Transverse colon (tissue), 4 donors: ENCODE results near the gene FOXP1. TPM values are rescaled to one million over a fixed set of nuclear protein-coding genes. Genes with fewer than 3 reads are reported as not detected.

Experiments used
- DNase-seq: peaks from one replicate; pipeline ENCODE4 v3.0.0-alpha.2; 2019
- H3K27ac ChIP-seq, 4 donors: fragments of 200-600 bp; sonication (generic); 2 replicates each; pipeline ENCODE4 v1.5.1; 2016 to 2018; ENCODE audit warnings: inconsistent platforms in 4 of 4
- H3K27me3 ChIP-seq: fragments of 200-600 bp; sonication (generic); 2 replicates; pipeline ENCODE4 v1.5.1; 2017; ENCODE audit warnings: inconsistent platforms
- H3K36me3 ChIP-seq, 4 donors: fragments of 200-600 bp; sonication (generic); 2 replicates each; pipeline ENCODE4 v1.5.1; 2017 to 2019; ENCODE audit warnings: inconsistent platforms in 4 of 4
- H3K4me1 ChIP-seq, 4 donors: fragments of 200-600 bp; sonication (generic); 2 replicates each; pipeline ENCODE4 v1.5.1; 2017 to 2020; ENCODE audit warnings: inconsistent platforms in 4 of 4
- H3K4me3 ChIP-seq, 4 donors: fragments of 200-600 bp; sonication (generic); 1 replicate in 1 of 4; 2 replicates in 3 of 4; pipeline versions ENCODE4 v1.5.1 to v1.6.1; 2017 to 2019; ENCODE audit warnings: inconsistent platforms in 4 of 4
- H3K9me3 ChIP-seq, 2 donors: fragments of 200-600 bp; sonication (generic); 2 replicates each; pipeline ENCODE4 v1.5.1; 2017 to 2019; ENCODE audit warnings: inconsistent platforms in 2 of 2
- CTCF ChIP-seq, 5 experiments: fragments of 200-600 bp in 3 of 5; fragments of 450-650 bp in 2 of 5; sonication (generic) in 3 of 5; IDR thresholded peaks; 1 replicate in 2 of 5; 2 replicates in 3 of 5; pipeline ENCODE4 v1.5.1; 2016 to 2017; ENCODE audit warnings: antibody characterized with exemption in 5 of 5, inconsistent platforms in 3 of 5, mild to moderate bottlenecking in 2 of 5, moderate library complexity in 1 of 5
- EP300 ChIP-seq: sonication (generic); formaldehyde crosslinking; IDR thresholded peaks from one replicate; pipeline ENCODE4 v1.6.1; 2017; ENCODE audit warnings: antibody characterized with exemption, low read depth
- POLR2A ChIP-seq: fragments of 450-650 bp; IDR thresholded peaks from one replicate; pipeline ENCODE4 v1.6.1; 2016; ENCODE audit warnings: antibody characterized with exemption, mild to moderate bottlenecking, moderate library complexity
- POLR2AphosphoS5 ChIP-seq, 3 donors: sonication (generic); formaldehyde crosslinking; IDR thresholded peaks; one replicate each; pipeline ENCODE4 v1.6.1; 2016; ENCODE audit warnings: antibody characterized with exemption in 3 of 3
- WGBS, 2 donors: methylation state at CpG; one replicate each; pipeline ENCODE4 v1.1.5; 2018; ENCODE audit warnings: low coverage in 1 of 2; 5-methylcytosine and 5-hydroxymethylcytosine counted together
- in situ Hi-C, 4 donors: fragments of 200-750 bp; cut with MboI; loops; one replicate each; pipeline versions ENCODE4 v1.15.0 to v1.15.1; 2017; ENCODE audit warnings: low sequenced_read_pairs in 3 of 4, low pct_ligation_motif_present in 1 of 4, low pct_unique_long_range_greater_than_20kb in 1 of 4
- intact Hi-C: fragments of 100-400 bp; cut with DNase I; formaldehyde crosslinking; loops from one replicate; pipeline ENCODE4 v1.15.1; 2023; ENCODE audit warnings: low total_unique reads
- total RNA-seq, 4 donors: library from RNA; depleted of rRNA; stranded (reverse); fragments of >200 nt; gene quantifications; one replicate each; pipeline ENCODE4 v1.1.0, GENCODE V29; 2016

FOXP1 gene
- total RNA-seq, 4 donors from 2014 or later = 102 to 260 (median 150) TPM

DNA sequence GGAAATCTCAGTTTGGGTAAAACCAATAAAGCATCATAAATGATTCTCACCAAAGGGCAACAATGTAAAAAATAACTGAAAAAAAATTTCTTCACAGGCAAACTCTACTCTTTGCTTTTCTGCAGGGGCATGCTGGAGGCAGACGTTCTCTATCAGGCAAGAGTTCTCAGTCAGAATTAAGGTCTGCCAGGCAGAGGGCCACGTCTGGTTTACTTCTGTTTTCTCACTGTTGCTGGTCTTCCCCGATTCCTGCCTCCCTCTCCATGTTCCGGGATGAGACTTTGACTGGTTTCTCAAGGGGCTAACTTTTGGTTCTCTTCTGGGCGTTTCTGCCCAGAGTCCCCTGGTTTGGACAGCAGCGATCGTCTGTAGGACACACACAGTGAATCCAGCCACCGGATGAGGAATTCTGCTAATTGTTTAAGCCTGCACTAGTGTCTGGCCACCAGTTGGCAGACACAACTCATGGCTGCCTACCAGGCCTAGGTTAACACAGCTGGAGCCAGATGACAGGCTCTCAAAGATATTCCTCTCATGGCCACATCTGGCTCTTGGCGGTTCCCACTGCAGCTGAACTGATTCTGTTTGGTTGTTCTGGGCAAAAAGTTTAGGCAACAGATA lies 273.1 kb downstream of the FOXP1 start:
- peaks cover 0 to 29% (median 9%) of the 10 kb centered on the region in 4 donors for H3K4me1 ChIP-seq
- H3K9me3 ChIP-seq = no peaks in the 10 kb centered on the region
- H3K4me3 ChIP-seq = no peak overlapping the region
- in situ Hi-C loops = loop anchor here in 1 of 4 donors (25.0 kb wide), 1 partner anchor 277 kb away; the partner anchor contains the start of gene FOXP1
- intact Hi-C loops = loop anchor here (5.0 kb wide), 1 partner anchor 272 kb away; the partner anchor contains the start of gene FOXP1
- WGBS, 2 donors = 33 to 76% methylated on average over 2 to 9 of the region's 9 CpGs
- no peak for TF ChIP-seq POLR2A
- TF ChIP-seq POLR2AphosphoS5 (IDR thresholded peaks at IDR 0.05) = no peak
- TF ChIP-seq EP300 = no peak
- TF ChIP-seq CTCF (IDR thresholded peaks at IDR 0.05) = peak in 1 of 5 experiments; percentile 12
- peak; percentile 14 for DNase-seq
- H3K36me3 ChIP-seq = no peaks in the 10 kb centered on the region
- H3K27ac ChIP-seq = peak overlapping the region; percentile 57 to 74 (median 68)
- no peaks in the 10 kb centered on the region for H3K27me3 ChIP-seq

- 77% methylated on average over 1 of the region's 1 CpG; no CpG with 5 or more reads in 1 of the 2 donors for WGBS, 2 donors
Measured at GRCh38 chr3:71309886-71310285, 273.6 kb downstream of the FOXP1 start.

DNA sequence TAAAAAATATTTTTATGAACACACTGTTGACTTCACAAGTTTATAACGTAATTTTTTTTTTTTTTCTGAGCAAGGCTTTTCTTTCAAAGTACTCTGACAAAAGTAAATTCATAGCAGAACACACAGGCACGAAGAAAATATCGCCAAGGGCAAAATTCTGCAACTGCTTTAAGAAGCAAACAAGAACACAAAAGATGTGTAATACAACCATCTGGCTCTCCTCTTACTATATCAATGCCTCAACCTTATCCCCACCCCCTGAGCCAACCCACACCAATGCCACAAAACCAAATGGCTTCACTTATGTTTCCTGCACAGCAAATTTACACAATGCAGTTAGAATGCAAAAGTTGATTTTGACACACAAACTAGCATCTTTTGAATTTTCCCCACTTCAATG lies 274.2 kb downstream of the FOXP1 start:
- no peaks in the 10 kb centered on the region for H3K36me3 ChIP-seq
- no peaks in the 10 kb centered on the region for H3K27me3 ChIP-seq
- intact Hi-C loops (loop anchor here (10.0 kb wide), 3 partner anchors 175 to 595 kb away; no protein-coding TSS in a partner anchor), in situ Hi-C loops (loop anchor here in 1 of 4 donors (25.0 kb wide), 1 partner anchor 278 kb away; the partner anchor contains the start of gene FOXP1)
- 75 to 92% methylated on average over 3 of the region's 3 CpGs for WGBS, 2 donors
- DNase-seq = no peak
- no peak overlapping the region for H3K4me3 ChIP-seq
- H3K27ac ChIP-seq = no peak overlapping the region
- TF ChIP-seq POLR2A (no peak), CTCF (IDR thresholded peaks at IDR 0.05) (no peak)
- H3K4me1 ChIP-seq = peaks cover 3 to 36% (median 19%) of the 10 kb centered on the region in 4 donors
- H3K9me3 ChIP-seq = no peaks in the 10 kb centered on the region

More at GRCh38 chr3:71309886-71310285, 273.6 kb downstream of the FOXP1 start:
- TF ChIP-seq EP300 = no peak
- TF ChIP-seq POLR2AphosphoS5 (IDR thresholded peaks at IDR 0.05) = no peak
- no peak for TF ChIP-seq CTCF (IDR thresholded peaks at IDR 0.05)
- TF ChIP-seq POLR2A = no peak
- in situ Hi-C loops (loop anchor here in 1 of 4 donors (25.0 kb wide), 1 partner anchor 277 kb away; the partner anchor contains the start of gene FOXP1), intact Hi-C loops (loop anchor here (5.0 to 10.0 kb wide), 4 partner anchors 175 to 595 kb away; partner anchors contain the start of gene FOXP1)
- Histone ChIP-seq H3K4me1 (peaks cover 0 to 30% (median 14%) of the 10 kb centered on the region in 4 donors), H3K27ac (peak overlapping the region; percentile 57 to 74 (median 68)), H3K36me3 (no peaks in the 10 kb centered on the region), H3K4me3 (no peak overlapping the region), H3K27me3 (no peaks in the 10 kb centered on the region), H3K9me3 (no peaks in the 10 kb centered on the region)
- DNase-seq = no peak

DNA sequence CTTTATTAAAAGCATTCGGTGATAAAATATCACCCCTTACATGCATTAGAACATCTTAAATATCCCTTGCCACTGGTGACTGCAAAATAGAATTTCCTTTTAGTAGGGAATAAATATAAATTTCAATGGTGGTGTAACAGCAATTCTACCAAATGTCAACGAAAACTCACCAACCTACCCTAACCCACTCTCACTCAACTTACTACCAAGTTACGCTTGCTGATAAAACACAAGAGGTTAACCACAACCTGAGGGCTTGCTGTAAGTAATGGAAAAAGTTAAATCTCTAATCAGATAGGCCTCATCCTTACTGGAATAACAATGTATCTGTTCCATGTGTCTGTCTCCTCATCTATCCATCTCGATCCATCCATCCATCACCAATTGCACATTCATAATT lies 274.7 kb downstream of the FOXP1 start:
- DNase-seq = no peak
- in situ Hi-C loops = loop anchor here in 1 of 4 donors (25.0 kb wide), 1 partner anchor 278 kb away; the partner anchor contains the start of gene FOXP1

More for the DNA sequence above, 274.7 kb downstream of the FOXP1 start:
- Histone ChIP-seq H3K27me3 (no peaks in the 10 kb centered on the region), H3K4me3 (no peak overlapping the region), H3K27ac (no peak overlapping the region), H3K4me1 (peaks cover 8 to 41% (median 24%) of the 10 kb centered on the region in 4 donors), H3K36me3 (no peaks in the 10 kb centered on the region), H3K9me3 (no peaks in the 10 kb centered on the region)
- intact Hi-C loops = loop anchor here (10.0 kb wide), 3 partner anchors 174 to 594 kb away; no protein-coding TSS in a partner anchor
- TF ChIP-seq CTCF (IDR thresholded peaks at IDR 0.05) = no peak
- no peak for TF ChIP-seq POLR2A
- no peak for TF ChIP-seq POLR2AphosphoS5 (IDR thresholded peaks at IDR 0.05)
- no peak for TF ChIP-seq EP300
- 75 to 82% methylated on average over 4 of the region's 4 CpGs for WGBS, 2 donors
